Erythroblast (primary cell): Measurements from ENCODE around the gene ESPN.

Experiments used
- GATA1 ChIP-seq: IDR thresholded peaks from 2 replicates; pipeline ENCODE4 v1.6.1; 2011; ENCODE audit warnings: low read depth, mild to moderate bottlenecking, control low read depth, low read length, moderate library complexity
- POLR2A ChIP-seq: IDR thresholded peaks from 2 replicates; pipeline ENCODE4 v1.6.1; 2011; ENCODE audit warnings: mild to moderate bottlenecking, low read length

GRCh38 chr1:6435547-6435946 is 11.0 kb downstream of the ESPN start:
- TF ChIP-seq GATA1 = no peak
- TF ChIP-seq POLR2A = no peak
